ENCODE measurements around the gene ZEB1. TPM values are rescaled to one million over a fixed set of nuclear protein-coding genes. Genes with fewer than 3 reads are reported as not detected.
"Not testable (repeated sequence)": the region's sequence is repeated elsewhere in the genome, so short reads cannot be mapped to it uniquely, and the experiment has no call there.

Gene ZEB1
- total RNA-seq, 3 donors from 2014 or later: 28.2 to 113 (median 71.1) TPM

DNA sequence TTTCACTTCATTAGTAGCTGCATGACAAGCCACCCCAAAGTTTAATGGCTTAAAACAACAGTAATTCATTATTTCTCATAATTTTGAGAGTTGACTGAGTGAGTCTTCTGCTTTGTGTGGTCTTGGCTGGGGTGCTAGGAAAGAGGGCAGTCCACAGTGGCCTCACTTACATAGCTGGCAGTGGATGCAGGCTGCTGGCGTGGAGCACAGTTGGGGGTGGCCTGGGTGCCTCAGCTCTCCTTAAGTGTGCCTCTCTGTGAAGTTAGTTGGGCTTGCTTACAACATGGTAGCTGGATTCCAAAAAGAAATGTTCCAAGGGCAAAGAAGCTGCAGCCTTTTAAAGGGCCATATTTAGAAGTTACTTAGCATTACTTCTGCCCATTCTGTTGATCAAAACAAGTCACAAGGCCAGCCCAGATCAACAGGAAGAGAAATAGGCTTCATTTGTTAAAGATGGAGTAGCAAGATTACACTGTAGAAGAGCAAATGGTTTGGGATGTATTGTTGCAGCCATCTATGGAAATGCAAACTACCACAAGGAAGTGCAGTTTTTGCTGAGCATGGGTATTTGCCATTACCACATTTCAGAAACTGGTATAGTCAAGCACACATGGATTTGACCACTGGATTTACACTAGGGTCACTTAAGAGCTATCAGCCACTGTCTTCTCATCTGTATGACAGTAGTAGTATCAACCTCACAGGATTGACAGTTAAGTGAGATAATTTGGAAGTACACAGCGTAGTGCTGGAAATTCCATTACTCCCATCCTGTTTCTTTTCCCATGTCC is 33.6 kb downstream of the ZEB1 start:
- H3K27me3 ChIP-seq: no peaks in the 10 kb centered on the region
- TF ChIP-seq POLR2A (IDR thresholded peaks at IDR 0.05) (no peak), POLR2AphosphoS5 (IDR thresholded peaks at IDR 0.05) (no peak)
- TF ChIP-seq, protein P1, sequence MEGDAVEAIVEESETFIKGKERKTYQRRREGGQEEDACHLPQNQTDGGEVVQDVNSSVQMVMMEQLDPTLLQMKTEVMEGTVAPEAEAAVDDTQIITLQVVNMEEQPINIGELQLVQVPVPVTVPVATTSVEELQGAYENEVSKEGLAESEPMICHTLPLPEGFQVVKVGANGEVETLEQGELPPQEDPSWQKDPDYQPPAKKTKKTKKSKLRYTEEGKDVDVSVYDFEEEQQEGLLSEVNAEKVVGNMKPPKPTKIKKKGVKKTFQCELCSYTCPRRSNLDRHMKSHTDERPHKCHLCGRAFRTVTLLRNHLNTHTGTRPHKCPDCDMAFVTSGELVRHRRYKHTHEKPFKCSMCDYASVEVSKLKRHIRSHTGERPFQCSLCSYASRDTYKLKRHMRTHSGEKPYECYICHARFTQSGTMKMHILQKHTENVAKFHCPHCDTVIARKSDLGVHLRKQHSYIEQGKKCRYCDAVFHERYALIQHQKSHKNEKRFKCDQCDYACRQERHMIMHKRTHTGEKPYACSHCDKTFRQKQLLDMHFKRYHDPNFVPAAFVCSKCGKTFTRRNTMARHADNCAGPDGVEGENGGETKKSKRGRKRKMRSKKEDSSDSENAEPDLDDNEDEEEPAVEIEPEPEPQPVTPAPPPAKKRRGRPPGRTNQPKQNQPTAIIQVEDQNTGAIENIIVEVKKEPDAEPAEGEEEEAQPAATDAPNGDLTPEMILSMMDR (IDR thresholded peaks at IDR 0.05): no peak
- DNase-seq (ENCODE audit: low spot score in 2 of 2): no peak
- H3K4me3 ChIP-seq: no peak overlapping the region
- H3K9me3 ChIP-seq: no peaks in the 10 kb centered on the region
- H3K4me1 ChIP-seq: no peaks in the 10 kb centered on the region
- intact Hi-C loops (cut with DNase I; ENCODE audit: low total_unique reads): no loop called here
- H3K36me3 ChIP-seq: no peaks in the 10 kb centered on the region
- H3K27ac ChIP-seq: no peak overlapping the region

GRCh38 chr10:31353574-31353973 is 34.6 kb downstream of the ZEB1 start:
- intact Hi-C loops (cut with DNase I; ENCODE audit: low total_unique reads): no loop called here
- Histone ChIP-seq H3K36me3 (no peaks in the 10 kb centered on the region), H3K27ac (no peak overlapping the region), H3K4me1 (no peaks in the 10 kb centered on the region), H3K27me3 (no peaks in the 10 kb centered on the region), H3K4me3 (no peak overlapping the region), H3K9me3 (no peaks in the 10 kb centered on the region)
- DNase-seq (ENCODE audit: low spot score in 2 of 2): no peak
- TF ChIP-seq POLR2A (IDR thresholded peaks at IDR 0.05) (no peak), POLR2AphosphoS5 (IDR thresholded peaks at IDR 0.05) (no peak)
- TF ChIP-seq, protein P1 (IDR thresholded peaks at IDR 0.05): no peak

DNA sequence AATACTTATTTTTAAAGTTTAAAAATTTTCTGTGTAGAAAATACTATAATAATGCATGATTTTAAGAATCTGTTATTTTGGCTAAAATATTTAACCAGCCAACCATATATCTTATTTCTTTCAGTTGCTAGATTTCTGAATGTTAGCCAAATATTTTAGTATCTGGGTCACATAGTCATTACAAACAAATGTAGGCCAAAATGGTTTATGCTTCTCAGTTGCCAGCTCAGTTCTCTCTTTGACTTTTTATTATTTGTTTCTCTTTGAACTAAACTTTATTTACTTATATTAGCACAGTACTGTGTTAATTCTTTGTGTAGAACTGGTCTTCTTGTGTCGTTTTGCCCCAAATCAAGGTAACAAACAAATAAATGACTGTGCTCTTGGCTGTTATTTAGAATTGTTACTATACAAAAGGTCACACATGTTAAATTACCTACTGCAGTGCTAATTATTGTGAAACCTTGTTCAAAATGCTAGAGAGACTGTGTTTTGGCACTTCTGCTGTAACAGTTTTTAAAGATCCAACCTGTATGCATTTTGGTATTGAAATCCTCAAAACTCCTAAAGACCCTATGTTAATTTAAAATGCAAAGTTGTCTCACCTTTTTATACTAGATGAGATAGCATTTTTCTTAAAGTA is 39.8 kb downstream of the ZEB1 start:
- intact Hi-C loops (cut with DNase I; ENCODE audit: low total_unique reads): no loop called here
- TF ChIP-seq, protein P1 (IDR thresholded peaks at IDR 0.05): no peak
- TF ChIP-seq POLR2AphosphoS5 (IDR thresholded peaks at IDR 0.05): no peak
- no peak for TF ChIP-seq POLR2A (IDR thresholded peaks at IDR 0.05)
- no peak overlapping the region for H3K4me3 ChIP-seq
- no peak overlapping the region for H3K27ac ChIP-seq
- no peaks in the 10 kb centered on the region for H3K9me3 ChIP-seq
- H3K36me3 ChIP-seq: no peaks in the 10 kb centered on the region
- no peaks in the 10 kb centered on the region for H3K27me3 ChIP-seq
- DNase-seq (ENCODE audit: low spot score in 2 of 2): no peak
- H3K4me1 ChIP-seq: no peaks in the 10 kb centered on the region

- intact Hi-C loops (cut with DNase I; ENCODE audit: low total_unique reads): no loop called here
- H3K9me3 ChIP-seq: no peaks in the 10 kb centered on the region
- H3K4me3 ChIP-seq: no peak overlapping the region
- H3K4me1 ChIP-seq: no peaks in the 10 kb centered on the region
- no peak for DNase-seq (ENCODE audit: low spot score in 2 of 2)
- H3K27ac ChIP-seq: no peak overlapping the region
- H3K27me3 ChIP-seq: no peaks in the 10 kb centered on the region
- H3K36me3 ChIP-seq: no peaks in the 10 kb centered on the region
- TF ChIP-seq POLR2A (IDR thresholded peaks at IDR 0.05): no peak
Measured at GRCh38 chr10:31359979-31360378, 41.0 kb downstream of the ZEB1 start.

GRCh38 chr10:31361475-31361874 is 42.5 kb downstream of the ZEB1 start:
- intact Hi-C loops (cut with DNase I; ENCODE audit: low total_unique reads); DNase-seq (ENCODE audit: low spot score in 2 of 2); H3K4me3 ChIP-seq; H3K36me3 ChIP-seq; H3K27me3 ChIP-seq; H3K9me3 ChIP-seq; H3K4me1 ChIP-seq; H3K27ac ChIP-seq: not testable (repeated sequence)

DNA sequence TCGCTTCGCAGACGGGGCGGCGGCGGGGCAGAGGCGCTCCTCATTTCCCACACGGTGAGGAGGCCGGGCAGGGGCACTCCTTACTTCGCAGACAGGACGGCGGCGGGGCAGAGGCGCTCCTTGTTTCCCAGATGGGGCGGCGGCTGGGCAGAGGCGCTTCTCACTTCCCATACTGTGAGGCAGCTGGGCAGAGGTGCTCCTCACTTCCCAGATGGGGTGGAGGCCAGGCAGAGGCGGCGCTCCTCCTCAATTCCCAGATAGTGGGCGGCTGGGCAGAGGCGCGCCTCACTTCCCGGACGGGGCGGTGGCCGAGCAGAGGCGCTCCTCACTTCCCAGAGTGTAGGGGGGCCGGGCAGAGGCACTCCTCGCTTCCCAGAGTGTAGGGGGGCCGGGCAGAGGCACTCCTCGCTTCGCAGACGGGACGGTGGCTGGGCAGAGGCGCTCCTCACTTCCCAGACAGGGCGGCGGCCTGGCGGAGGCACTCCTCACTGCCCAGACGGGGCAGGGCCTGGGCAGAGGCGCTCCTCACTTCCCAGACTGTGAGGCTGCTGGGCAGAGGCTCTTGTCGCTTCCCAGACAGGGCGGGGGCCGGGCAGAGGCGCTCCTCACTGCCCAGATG is 43.1 kb downstream of the ZEB1 start:
- H3K9me3 ChIP-seq: no peaks in the 10 kb centered on the region
- H3K36me3 ChIP-seq: no peaks in the 10 kb centered on the region
- DNase-seq (ENCODE audit: low spot score in 2 of 2): no peak
- intact Hi-C loops (cut with DNase I; ENCODE audit: low total_unique reads): no loop called here
- H3K4me3 ChIP-seq: no peak overlapping the region
- H3K4me1 ChIP-seq: no peaks in the 10 kb centered on the region
- TF ChIP-seq, protein P1 (IDR thresholded peaks at IDR 0.05): no peak
- TF ChIP-seq POLR2AphosphoS5 (IDR thresholded peaks at IDR 0.05) (no peak), POLR2A (IDR thresholded peaks at IDR 0.05) (no peak)
- H3K27ac ChIP-seq: no peak overlapping the region
- H3K27me3 ChIP-seq: no peaks in the 10 kb centered on the region

- H3K27ac ChIP-seq; H3K4me3 ChIP-seq; intact Hi-C loops (cut with DNase I; ENCODE audit: low total_unique reads); H3K4me1 ChIP-seq; DNase-seq (ENCODE audit: low spot score in 2 of 2); H3K9me3 ChIP-seq; H3K36me3 ChIP-seq; H3K27me3 ChIP-seq: not testable (repeated sequence)
Measured at GRCh38 chr10:31363696-31364095, 44.7 kb downstream of the ZEB1 start.

DNA sequence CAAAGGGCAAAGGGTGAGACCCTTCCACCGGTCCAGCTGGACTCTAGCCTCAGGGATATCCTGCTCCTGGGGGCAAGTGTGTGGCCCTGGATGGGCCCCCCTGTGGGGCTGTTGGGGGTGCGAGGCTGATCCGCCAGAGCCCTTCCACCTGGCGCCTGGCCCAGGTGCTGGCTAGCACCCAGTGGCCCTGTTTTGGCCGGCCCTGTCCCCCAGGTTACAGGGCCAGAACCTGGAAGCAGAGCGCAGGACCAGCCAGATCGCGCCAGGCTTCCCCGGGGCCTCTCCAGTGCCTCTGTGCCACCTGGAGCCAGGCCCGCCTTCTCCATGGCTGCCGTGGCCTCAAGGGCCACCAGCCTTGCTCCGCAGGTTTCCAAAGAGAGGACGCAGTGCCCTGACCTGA is 45.2 kb downstream of the ZEB1 start:
- H3K36me3 ChIP-seq; intact Hi-C loops (cut with DNase I; ENCODE audit: low total_unique reads); H3K27me3 ChIP-seq; H3K4me3 ChIP-seq; DNase-seq (ENCODE audit: low spot score in 2 of 2); H3K9me3 ChIP-seq; H3K27ac ChIP-seq; H3K4me1 ChIP-seq: not testable (repeated sequence)

Measured in breast epithelium (tissue), 4 donors.